CD4-positive, alpha-beta T cell (primary cell): ENCODE data around the gene RIMS1. TPM values are rescaled to one million over a fixed set of nuclear protein-coding genes. Genes with fewer than 3 reads are reported as not detected.

Experiments used
- ATAC-seq: fragments of 200-7000 bp; cut with Tn5 transposase; one replicate; pipeline ENCODE4 v1.10.0; 2022; ENCODE audit warnings: mild to moderate bottlenecking; ENCODE audit not compliant: poor library complexity
- CTCF ChIA-PET: fragments of 350-600 bp; sonication (Branson Sonifier 250); formaldehyde crosslinking; loops from one replicate; lab custom pipeline; 2021; ENCODE audit warnings: antibody characterized with exemption, inconsistent platforms; lab: Charles Lee
- POLR2A ChIA-PET: fragments of 350-600 bp; sonication (Branson Sonifier 250); formaldehyde crosslinking; loops from one replicate; lab custom pipeline; 2021; ENCODE audit warnings: antibody characterized with exemption, inconsistent platforms; lab: Charles Lee
- DNase-seq, 14 experiments: peaks; one replicate each; pipeline ENCODE4 v3.0.0-alpha.2; 2013 to 2020; ENCODE audit warnings: mixed read lengths in 2 of 14
- H3K27ac ChIP-seq, 2 donors: one replicate each; pipeline versions ENCODE4 v1.5.1 to v1.7.0; 2013; ENCODE audit warnings: low read length in 2 of 2, low read depth in 1 of 2, mild to moderate bottlenecking in 1 of 2
- H3K27me3 ChIP-seq, 2 experiments: 1 replicate in 1 of 2; 2 replicates in 1 of 2; pipeline versions ENCODE4 v1.6.1 to v1.7.0; 2013; ENCODE audit warnings: low read length in 2 of 2, control low read depth in 1 of 2, mild to moderate bottlenecking in 1 of 2, moderate library complexity in 1 of 2; ENCODE audit not compliant: insufficient read depth in 2 of 2, control insufficient read depth in 1 of 2
- H3K36me3 ChIP-seq: one replicate; pipeline ENCODE4 v1.6.1; 2013; ENCODE audit warnings: low read length, control low read depth; ENCODE audit not compliant: insufficient read depth
- H3K4me1 ChIP-seq: one replicate; pipeline ENCODE4 v1.6.1; 2013; ENCODE audit warnings: low read length, control low read depth; ENCODE audit not compliant: insufficient read depth
- H3K4me3 ChIP-seq: one replicate; pipeline ENCODE4 v1.5.1; 2013; ENCODE audit warnings: mild to moderate bottlenecking, low read length, moderate library complexity
- H3K9me3 ChIP-seq, 2 experiments: 1 replicate in 1 of 2; 2 replicates in 1 of 2; pipeline versions ENCODE4 v1.6.1 to v1.7.0; 2013; ENCODE audit warnings: low read length in 2 of 2, mild to moderate bottlenecking in 2 of 2, control low read depth in 1 of 2, moderate library complexity in 1 of 2; ENCODE audit not compliant: control insufficient read depth in 1 of 2, insufficient read depth in 1 of 2
- H3K27ac Mint-ChIP-seq: one replicate; pipeline ENCODE4 v1.8.0; 2020; ENCODE audit warnings: mixed read lengths
- H3K27me3 Mint-ChIP-seq: one replicate; pipeline ENCODE4 v1.8.0; 2021; ENCODE audit warnings: mixed read lengths
- H3K36me3 Mint-ChIP-seq: one replicate; pipeline ENCODE4 v1.8.0; 2021; ENCODE audit warnings: low read depth, mixed read lengths
- H3K4me1 Mint-ChIP-seq: one replicate; pipeline ENCODE4 v1.8.0; 2021; ENCODE audit warnings: low read depth, mixed read lengths
- H3K4me3 Mint-ChIP-seq: one replicate; pipeline ENCODE4 v1.8.0; 2020; ENCODE audit warnings: mild to moderate bottlenecking, mixed read lengths
- H3K9me3 Mint-ChIP-seq: one replicate; pipeline ENCODE4 v1.8.0; 2020; ENCODE audit warnings: mixed read lengths
- CTCF ChIP-seq: fragments of 200-600 bp; IDR thresholded peaks from one replicate; pipeline ENCODE4 v1.8.0; 2022; ENCODE audit warnings: antibody characterized with exemption, mild to moderate bottlenecking
- intact Hi-C, 2 experiments: fragments of 100-400 bp; cut with DNase I in 1 of 2; cut with micrococcal nuclease in 1 of 2; formaldehyde crosslinking; loops; one replicate each; pipeline versions ENCODE4 v1.15.1 to v1.9.0; 2023 to 2025; cut with DNase I, micrococcal nuclease
- total RNA-seq, 174 experiments: library from RNA in 2 of 174; stranded (reverse) in 2 of 174; gene quantifications; one replicate each; pipeline ENCODE4 v1.2.3 and lab custom pipeline; 2021 to 2026

Gene RIMS1
- total RNA-seq, 2 experiments from 2014 or later = not detected

- Mint-ChIP-seq H3K27ac (no peak overlapping the region), H3K4me1 (no peaks in the 10 kb centered on the region), H3K27me3 (no peaks in the 10 kb centered on the region), H3K36me3 (no peaks in the 10 kb centered on the region), H3K4me3 (no peak overlapping the region), H3K9me3 (no peaks in the 10 kb centered on the region)
- H3K9me3 ChIP-seq = no peaks in the 10 kb centered on the region
- no peak for ATAC-seq
- POLR2A ChIA-PET = no interaction called here
- H3K27ac ChIP-seq = no peak overlapping the region
- H3K4me3 ChIP-seq = no peak overlapping the region
- no peaks in the 10 kb centered on the region for H3K4me1 ChIP-seq
- no peaks in the 10 kb centered on the region for H3K36me3 ChIP-seq
- CTCF ChIA-PET = no interaction called here
- no peak for DNase-seq
- intact Hi-C loops = no loop called here
- H3K27me3 ChIP-seq = peaks cover 0 to 2% of the 10 kb centered on the region in 2 experiments
- TF ChIP-seq CTCF = no peak
Observed at GRCh38 chr6:72374857-72375256, 488.5 kb downstream of the RIMS1 start.

GRCh38 chr6:72376736-72377135 lies 490.4 kb downstream of the RIMS1 start:
- no peaks in the 10 kb centered on the region for H3K9me3 Mint-ChIP-seq
- no peak overlapping the region for H3K4me3 Mint-ChIP-seq
- no peaks in the 10 kb centered on the region for H3K4me1 Mint-ChIP-seq
- H3K4me1 ChIP-seq = no peaks in the 10 kb centered on the region
- no peaks in the 10 kb centered on the region for H3K36me3 Mint-ChIP-seq
- no peak overlapping the region for H3K27ac Mint-ChIP-seq
- intact Hi-C loops = no loop called here
- no peak overlapping the region for H3K27ac ChIP-seq
- no peak for DNase-seq
- no peak overlapping the region for H3K4me3 ChIP-seq
- no peaks in the 10 kb centered on the region for H3K27me3 Mint-ChIP-seq
- TF ChIP-seq CTCF = no peak
- peaks cover 0 to 4% of the 10 kb centered on the region in 2 experiments for H3K27me3 ChIP-seq
- no peaks in the 10 kb centered on the region for H3K36me3 ChIP-seq
- no peak for ATAC-seq
- POLR2A ChIA-PET = no interaction called here
- CTCF ChIA-PET = no interaction called here
- H3K9me3 ChIP-seq = no peaks in the 10 kb centered on the region

- no peaks in the 10 kb centered on the region for H3K9me3 ChIP-seq
- H3K4me1 ChIP-seq = no peaks in the 10 kb centered on the region
- H3K4me3 ChIP-seq = no peak overlapping the region
- H3K27me3 Mint-ChIP-seq = no peaks in the 10 kb centered on the region
- no peaks in the 10 kb centered on the region for H3K4me1 Mint-ChIP-seq
- ATAC-seq (no peak), DNase-seq (no peak)
- H3K9me3 Mint-ChIP-seq = no peaks in the 10 kb centered on the region
- H3K36me3 ChIP-seq = no peaks in the 10 kb centered on the region
- intact Hi-C loops = no loop called here
- POLR2A ChIA-PET = no interaction called here
- H3K27ac Mint-ChIP-seq = no peak overlapping the region
- peaks cover 4 to 5% of the 10 kb centered on the region in 2 experiments for H3K27me3 ChIP-seq
- CTCF ChIA-PET = interaction anchor here (0.8 kb wide), 1 partner anchor 10 kb away, joined by 3 read pairs; no protein-coding TSS in a partner anchor
- H3K36me3 Mint-ChIP-seq = no peaks in the 10 kb centered on the region
- no peak for TF ChIP-seq CTCF
- no peak overlapping the region for H3K4me3 Mint-ChIP-seq
- no peak overlapping the region for H3K27ac ChIP-seq
Observed at GRCh38 chr6:72381076-72381475, 494.7 kb downstream of the RIMS1 start.
